Muscle of arm (tissue), 14 donors: ENCODE data around the gene IFI27L2. TPM values are rescaled to one million over a fixed set of nuclear protein-coding genes. Genes with fewer than 3 reads are reported as not detected.
A peak's percentile ranks its signal among the peaks of the same experiment; 100 is the strongest.

ENCODE experiments used
- DNase-seq: peaks from one replicate; pipeline ENCODE4 v3.0.0-alpha.2; 2013
- long read RNA-seq, 11 donors: transcript quantifications; one replicate each; lab custom pipeline, GENCODE V29; 2026
- polyA plus RNA-seq, 12 donors: library from polyadenylated mRNA; unstranded; fragments of 120-200 nt; gene quantifications; one replicate each; pipeline ENCODE4 v1.2.1, GENCODE V29; 2013; ENCODE audit not compliant: insufficient read length in 12 of 12

IFI27L2 gene
- 10 to 100 TPM in 9 of 12 donors, 1 to 10 TPM in 2, not detected in 1; 7.6 to 29.5 (median 12.5) TPM for polyA plus RNA-seq
- long read RNA-seq, donor 1, transcript IFI27L2-204 (3 exons, 516 nt): minor isoform, 10 of 80 reads
- long read RNA-seq, donor 1, transcript IFI27L2-203 (2 exons, 676 nt): minor isoform, 12 of 80 reads
- long read RNA-seq, donor 1, transcript IFI27L2-201 (4 exons, 511 nt): major isoform, 57 of 80 reads
- long read RNA-seq, donor 1, partial matches to known transcripts: 0 of 80 reads
- long read RNA-seq, donor 1, other reads (novel, unspliced or antisense): 0 of 80 reads
- long read RNA-seq, donor 2, transcript IFI27L2-201 (4 exons, 511 nt): major isoform, 11 of 16 reads
- long read RNA-seq, donor 2, partial matches to known transcripts: 0 of 16 reads
- long read RNA-seq, donor 2, other reads (novel, unspliced or antisense): 0 of 16 reads
- long read RNA-seq, donor 3, partial matches to known transcripts: 0 of 5 reads
- long read RNA-seq, donor 3, other reads (novel, unspliced or antisense): 0 of 5 reads
- long read RNA-seq, donor 4, transcript IFI27L2-201 (4 exons, 511 nt): major isoform, 6 of 11 reads
- long read RNA-seq, donor 4, partial matches to known transcripts: 0 of 11 reads
- long read RNA-seq, donor 4, other reads (novel, unspliced or antisense): 0 of 11 reads
- long read RNA-seq, donor 5, transcript IFI27L2-204 (3 exons, 516 nt): minor isoform, 6 of 27 reads
- long read RNA-seq, donor 5, transcript IFI27L2-201 (4 exons, 511 nt): major isoform, 20 of 27 reads
- long read RNA-seq, donor 5, partial matches to known transcripts: 0 of 27 reads
- long read RNA-seq, donor 5, other reads (novel, unspliced or antisense): 0 of 27 reads
- long read RNA-seq, donor 6, partial matches to known transcripts: 0 of 4 reads
- long read RNA-seq, donor 6, other reads (novel, unspliced or antisense): 0 of 4 reads
- long read RNA-seq, donor 7, transcript IFI27L2-201 (4 exons, 511 nt): major isoform, 12 of 14 reads
- long read RNA-seq, donor 7, partial matches to known transcripts: 0 of 14 reads
- long read RNA-seq, donor 7, other reads (novel, unspliced or antisense): 0 of 14 reads
- long read RNA-seq, donor 8, transcript IFI27L2-201 (4 exons, 511 nt): major isoform, 9 of 10 reads
- long read RNA-seq, donor 8, partial matches to known transcripts: 0 of 10 reads
- long read RNA-seq, donor 8, other reads (novel, unspliced or antisense): 0 of 10 reads
- long read RNA-seq, donor 9, transcript IFI27L2-201 (4 exons, 511 nt): major isoform, 20 of 27 reads
- long read RNA-seq, donor 9, transcript IFI27L2-204 (3 exons, 516 nt): minor isoform, 5 of 27 reads
- long read RNA-seq, donor 9, partial matches to known transcripts: 0 of 27 reads
- long read RNA-seq, donor 9, other reads (novel, unspliced or antisense): 0 of 27 reads
- long read RNA-seq, donor 10, transcript IFI27L2-204 (3 exons, 516 nt): major isoform, 7 of 16 reads
- long read RNA-seq, donor 10, transcript IFI27L2-201 (4 exons, 511 nt): major isoform, 7 of 16 reads
- long read RNA-seq, donor 10, partial matches to known transcripts: 0 of 16 reads
- long read RNA-seq, donor 10, other reads (novel, unspliced or antisense): 0 of 16 reads
- long read RNA-seq, donor 11, transcript IFI27L2-201 (4 exons, 511 nt): major isoform, 8 of 11 reads
- long read RNA-seq, donor 11, partial matches to known transcripts: 0 of 11 reads
- long read RNA-seq, donor 11, other reads (novel, unspliced or antisense): 0 of 11 reads

- peak; percentile 54 for DNase-seq
Measured at GRCh38 chr14:94129111-94129757, at the start of gene IFI27L2. Gene IFI27L2, minus strand, starts transcription at chr14:94129604. Its CDS starts 40 bp downstream, at chr14:94129564.

- no peak for DNase-seq
Measured at GRCh38 chr14:94177806-94178205, 48.4 kb upstream of the IFI27L2 start.

GRCh38 chr14:94176808-94177207 is 47.4 kb upstream of the IFI27L2 start:
- no peak for DNase-seq

GRCh38 chr14:94175747-94176146 is 46.3 kb upstream of the IFI27L2 start:
- DNase-seq: no peak

- DNase-seq: no peak
Measured at GRCh38 chr14:94175011-94175745, 45.8 kb upstream of the IFI27L2 start.

GRCh38 chr14:94174604-94175010 is 45.2 kb upstream of the IFI27L2 start:
- no peak for DNase-seq

GRCh38 chr14:94173885-94174603 is 44.6 kb upstream of the IFI27L2 start, which contains the start of gene PPP4R4:
Gene PPP4R4, plus strand, starts transcription at chr14:94174322. Its CDS starts 144 bp downstream, at chr14:94174466.
- peak; percentile 69 for DNase-seq

- DNase-seq: no peak
Measured at GRCh38 chr14:94173471-94173884, 44.1 kb upstream of the IFI27L2 start.

GRCh38 chr14:94172545-94172944 is 43.1 kb upstream of the IFI27L2 start:
- DNase-seq: no peak

GRCh38 chr14:94171208-94171607 is 41.8 kb upstream of the IFI27L2 start:
- DNase-seq: no peak

GRCh38 chr14:94170136-94170535 is 40.7 kb upstream of the IFI27L2 start:
- DNase-seq: no peak

GRCh38 chr14:94165744-94166143 is 36.3 kb upstream of the IFI27L2 start:
- DNase-seq: no peak

GRCh38 chr14:94164685-94165431 is 35.5 kb upstream of the IFI27L2 start:
- no peak for DNase-seq

GRCh38 chr14:94163796-94164195 is 34.4 kb upstream of the IFI27L2 start:
- DNase-seq: no peak

GRCh38 chr14:94162466-94162865 is 33.1 kb upstream of the IFI27L2 start:
- DNase-seq: no peak

- DNase-seq: no peak
Measured at GRCh38 chr14:94161981-94162380, 32.6 kb upstream of the IFI27L2 start.

- DNase-seq: no peak
Measured at GRCh38 chr14:94161058-94161457, 31.7 kb upstream of the IFI27L2 start.
